ENCODE results near the gene UGT1A9.

UGT1A9 gene

DNA sequence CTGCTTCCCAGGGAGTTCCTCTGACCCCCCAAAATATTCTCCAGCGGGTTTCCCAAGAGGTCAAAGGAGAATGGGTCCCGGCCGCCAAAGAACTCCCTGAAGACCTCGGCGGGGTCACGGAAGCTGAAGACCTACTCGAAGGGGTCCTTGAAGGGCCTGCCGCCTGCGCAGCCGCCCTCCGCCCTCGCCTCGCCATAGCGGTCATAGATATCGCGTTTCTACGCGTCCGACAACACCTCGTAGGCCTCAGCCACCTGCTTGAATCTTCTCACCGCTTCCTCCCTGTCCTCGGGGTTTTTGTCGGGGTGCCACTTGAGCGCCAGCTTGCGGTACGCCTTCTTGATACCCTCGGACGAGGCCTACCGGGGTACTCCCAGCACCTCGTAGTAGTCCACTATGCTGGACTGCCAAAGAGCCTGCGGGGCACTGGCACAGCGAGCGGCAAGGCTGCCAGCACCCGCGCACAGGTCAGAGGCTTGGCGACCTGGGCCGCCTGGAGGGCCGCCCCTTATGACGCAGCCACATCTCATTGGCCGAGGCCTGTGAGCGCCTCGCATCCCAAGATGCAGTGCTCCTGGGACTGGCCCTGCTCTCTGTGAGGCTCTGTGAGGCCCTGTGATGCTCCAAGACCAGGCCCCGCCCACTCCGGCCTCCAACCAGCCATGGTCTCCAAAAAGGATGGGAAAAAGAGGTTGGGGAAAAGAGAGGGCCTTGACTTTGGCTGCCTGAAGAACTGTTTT, 83.3 kb downstream of the UGT1A9 start:
- TF ChIP-seq, protein P1, sequence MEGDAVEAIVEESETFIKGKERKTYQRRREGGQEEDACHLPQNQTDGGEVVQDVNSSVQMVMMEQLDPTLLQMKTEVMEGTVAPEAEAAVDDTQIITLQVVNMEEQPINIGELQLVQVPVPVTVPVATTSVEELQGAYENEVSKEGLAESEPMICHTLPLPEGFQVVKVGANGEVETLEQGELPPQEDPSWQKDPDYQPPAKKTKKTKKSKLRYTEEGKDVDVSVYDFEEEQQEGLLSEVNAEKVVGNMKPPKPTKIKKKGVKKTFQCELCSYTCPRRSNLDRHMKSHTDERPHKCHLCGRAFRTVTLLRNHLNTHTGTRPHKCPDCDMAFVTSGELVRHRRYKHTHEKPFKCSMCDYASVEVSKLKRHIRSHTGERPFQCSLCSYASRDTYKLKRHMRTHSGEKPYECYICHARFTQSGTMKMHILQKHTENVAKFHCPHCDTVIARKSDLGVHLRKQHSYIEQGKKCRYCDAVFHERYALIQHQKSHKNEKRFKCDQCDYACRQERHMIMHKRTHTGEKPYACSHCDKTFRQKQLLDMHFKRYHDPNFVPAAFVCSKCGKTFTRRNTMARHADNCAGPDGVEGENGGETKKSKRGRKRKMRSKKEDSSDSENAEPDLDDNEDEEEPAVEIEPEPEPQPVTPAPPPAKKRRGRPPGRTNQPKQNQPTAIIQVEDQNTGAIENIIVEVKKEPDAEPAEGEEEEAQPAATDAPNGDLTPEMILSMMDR (IDR thresholded peaks at IDR 0.05; ENCODE audit: extremely low read depth, insufficient read depth, missing control alignments): no peak
- no peak for DNase-seq (ENCODE audit: low spot score)
- in situ Hi-C loops (cut with MboI; ENCODE audit: low pct_unique_long_range_greater_than_20kb, low sequenced_read_pairs, unreplicated experiment): no loop called here

DNA sequence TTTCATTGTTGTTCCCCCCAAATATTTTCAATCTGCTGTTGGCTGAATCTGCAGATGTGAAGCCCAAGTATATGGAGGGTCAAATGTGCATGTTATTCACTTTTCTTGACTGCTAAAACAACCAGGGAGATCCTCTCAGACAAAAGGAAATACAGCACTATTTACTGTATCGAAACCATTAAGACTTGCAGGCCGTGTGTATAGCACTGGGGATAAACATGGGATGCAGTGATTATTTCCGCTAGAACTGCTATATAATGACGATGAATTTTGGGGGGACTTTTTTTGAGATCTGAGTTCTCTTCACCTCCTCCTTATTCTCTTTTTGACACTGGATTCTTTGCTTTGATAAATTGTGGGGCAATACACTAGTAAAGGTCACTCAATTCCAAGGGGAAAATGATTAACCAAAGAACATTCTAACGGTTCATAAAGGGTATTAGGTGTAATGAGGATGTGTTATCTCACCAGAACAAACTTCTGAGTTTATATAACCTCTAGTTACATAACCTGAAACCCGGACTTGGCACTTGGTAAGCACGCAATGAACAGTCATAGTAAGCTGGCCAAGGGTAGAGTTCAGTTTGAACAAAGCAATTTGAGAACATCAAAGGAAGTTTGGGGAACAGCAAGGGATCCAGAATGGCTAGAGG, 84.9 kb downstream of the UGT1A9 start:
- TF ChIP-seq, protein P1 (IDR thresholded peaks at IDR 0.05; ENCODE audit: extremely low read depth, insufficient read depth, missing control alignments): no peak
- DNase-seq (ENCODE audit: low spot score): no peak
- in situ Hi-C loops (cut with MboI; ENCODE audit: low pct_unique_long_range_greater_than_20kb, low sequenced_read_pairs, unreplicated experiment): no loop called here

DNA sequence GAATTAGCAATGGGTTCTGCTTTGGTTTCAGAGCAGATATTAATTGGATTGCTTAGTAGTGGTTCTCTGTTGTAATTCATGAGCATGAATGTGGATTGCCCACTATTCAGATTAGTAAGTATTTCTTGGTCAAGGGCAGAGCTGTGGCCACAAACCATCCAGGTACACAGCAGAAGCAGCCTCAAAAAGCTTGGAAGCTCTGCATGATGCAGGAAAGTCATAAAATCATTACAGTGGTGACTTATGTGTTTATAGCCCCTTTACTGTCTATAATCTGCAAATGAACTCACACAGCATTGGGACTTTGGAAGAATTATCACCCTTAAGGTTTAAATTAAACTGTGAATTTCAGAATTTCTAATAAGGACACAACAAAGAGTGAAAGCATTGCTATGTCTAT, 86.4 kb downstream of the UGT1A9 start:
- DNase-seq (ENCODE audit: low spot score): no peak
- in situ Hi-C loops (cut with MboI; ENCODE audit: low pct_unique_long_range_greater_than_20kb, low sequenced_read_pairs, unreplicated experiment): no loop called here
- TF ChIP-seq, protein P1 (IDR thresholded peaks at IDR 0.05; ENCODE audit: extremely low read depth, insufficient read depth, missing control alignments): no peak

DNA sequence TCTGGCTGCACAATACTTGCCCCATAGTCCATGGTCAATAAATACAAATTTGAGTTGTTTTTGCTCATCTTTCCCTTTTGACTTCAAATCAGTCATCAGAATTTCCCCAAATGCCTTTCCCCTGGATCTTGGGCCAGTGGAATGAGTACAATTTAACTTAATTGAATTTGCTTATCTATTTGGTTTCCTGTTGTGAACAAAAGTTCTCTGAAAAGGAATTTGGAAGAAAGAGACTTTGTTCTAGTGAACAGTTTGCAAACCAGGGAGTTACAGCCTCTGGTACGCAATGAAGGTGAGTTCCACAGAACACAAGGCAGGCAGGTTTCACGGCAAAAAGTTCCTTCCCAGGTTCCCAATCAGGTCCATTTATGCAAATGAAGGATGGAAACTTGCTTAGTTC, 87.2 kb downstream of the UGT1A9 start:
- TF ChIP-seq, protein P1 (IDR thresholded peaks at IDR 0.05; ENCODE audit: extremely low read depth, insufficient read depth, missing control alignments): no peak
- no peak for DNase-seq (ENCODE audit: low spot score)
- in situ Hi-C loops (cut with MboI; ENCODE audit: low pct_unique_long_range_greater_than_20kb, low sequenced_read_pairs, unreplicated experiment): no loop called here

DNA sequence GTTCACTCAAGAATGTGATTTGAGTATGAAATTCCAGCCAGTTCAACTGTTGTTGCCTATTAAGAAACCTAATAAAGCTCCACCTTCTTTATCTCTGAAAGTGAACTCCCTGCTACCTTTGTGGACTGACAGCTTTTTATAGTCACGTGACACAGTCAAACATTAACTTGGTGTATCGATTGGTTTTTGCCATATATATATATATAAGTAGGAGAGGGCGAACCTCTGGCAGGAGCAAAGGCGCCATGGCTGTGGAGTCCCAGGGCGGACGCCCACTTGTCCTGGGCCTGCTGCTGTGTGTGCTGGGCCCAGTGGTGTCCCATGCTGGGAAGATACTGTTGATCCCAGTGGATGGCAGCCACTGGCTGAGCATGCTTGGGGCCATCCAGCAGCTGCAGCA, 88.3 kb downstream of the UGT1A9 start, which contains the start of gene UGT1A1:
UGT1A1 (plus strand) TSS at position 228 of the 400 bp plus-strand sequence; CDS start at position 246, 18 bp downstream.
- DNase-seq (ENCODE audit: low spot score): no peak
- TF ChIP-seq, protein P1 (IDR thresholded peaks at IDR 0.05; ENCODE audit: extremely low read depth, insufficient read depth, missing control alignments): no peak
- in situ Hi-C loops (cut with MboI; ENCODE audit: low pct_unique_long_range_greater_than_20kb, low sequenced_read_pairs, unreplicated experiment): no loop called here

DNA sequence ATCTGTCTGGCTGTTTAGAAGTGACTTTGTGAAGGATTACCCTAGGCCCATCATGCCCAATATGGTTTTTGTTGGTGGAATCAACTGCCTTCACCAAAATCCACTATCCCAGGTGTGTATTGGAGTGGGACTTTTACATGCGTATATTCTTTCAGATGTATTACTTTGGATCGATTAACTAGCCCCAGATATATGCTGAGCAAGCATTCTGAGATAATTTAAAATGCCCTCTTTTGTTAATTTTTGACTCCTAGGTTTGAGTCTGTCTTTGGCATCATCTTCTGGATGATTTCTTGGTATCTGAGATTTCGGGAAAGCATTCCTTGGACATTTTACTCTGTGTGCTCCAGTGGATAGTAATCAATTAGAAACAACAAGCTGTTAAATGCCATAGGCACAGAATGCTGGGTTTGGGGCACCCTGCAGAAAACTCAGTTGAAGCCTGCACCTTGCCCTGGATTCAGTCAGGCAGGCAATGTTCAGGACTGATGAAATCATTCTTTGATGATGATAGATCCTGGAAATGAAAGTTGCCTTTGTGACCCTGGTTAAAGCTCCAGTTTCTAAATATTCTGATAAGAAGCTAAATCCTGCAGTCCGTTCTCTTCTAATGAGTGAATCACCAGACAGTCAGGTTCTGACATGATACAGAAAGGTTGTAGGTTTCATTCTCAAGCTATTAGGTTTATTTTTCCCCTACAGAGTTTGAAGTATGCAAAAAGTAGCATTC, 89.5 kb downstream of the UGT1A9 start:
- in situ Hi-C loops (cut with MboI; ENCODE audit: low pct_unique_long_range_greater_than_20kb, low sequenced_read_pairs, unreplicated experiment): no loop called here

More for the DNA sequence above, 89.5 kb downstream of the UGT1A9 start:
- DNase-seq (ENCODE audit: low spot score): no peak
- TF ChIP-seq, protein P1 (IDR thresholded peaks at IDR 0.05; ENCODE audit: extremely low read depth, insufficient read depth, missing control alignments): no peak
